ENCODE results near the gene CCT6A. TPM values are rescaled to one million over a fixed set of nuclear protein-coding genes. Genes with fewer than 3 reads are reported as not detected.

CCT6A gene
- polyA plus RNA-seq, 1 donor from 2014 or later: 275 TPM

- H3K27ac ChIP-seq (ENCODE audit: low read length): no peak overlapping the region
- no peaks in the 10 kb centered on the region for H3K27me3 ChIP-seq (ENCODE audit: insufficient read depth, low read depth, low read length)
- H3K36me3 ChIP-seq (ENCODE audit: insufficient read depth, low read length): no peaks in the 10 kb centered on the region
- no peaks in the 10 kb centered on the region for H4K20me1 ChIP-seq (ENCODE audit: insufficient read depth)
- no peaks in the 10 kb centered on the region for H3K9me3 ChIP-seq (ENCODE audit: low read length)
- no peak overlapping the region for H3K9ac ChIP-seq (ENCODE audit: low read length)
- no peaks in the 10 kb centered on the region for H3F3A ChIP-seq (ENCODE audit: insufficient read depth, low read length, poor library complexity, severe bottlenecking)
- no peak overlapping the region for H3K4me3 ChIP-seq (ENCODE audit: low read length)
- H2AFZ ChIP-seq (ENCODE audit: low read depth, low read length): no peak overlapping the region
- TF ChIP-seq RAD21 (conservative IDR thresholded peaks at IDR 0.05): no peak
- no peak for TF ChIP-seq MXI1 (conservative IDR thresholded peaks at IDR 0.05; ENCODE audit: poor library complexity, severe bottlenecking)
- no peak for TF ChIP-seq TAF1 (IDR thresholded peaks at IDR 0.05; ENCODE audit: low read depth)
- TF ChIP-seq, protein P1, sequence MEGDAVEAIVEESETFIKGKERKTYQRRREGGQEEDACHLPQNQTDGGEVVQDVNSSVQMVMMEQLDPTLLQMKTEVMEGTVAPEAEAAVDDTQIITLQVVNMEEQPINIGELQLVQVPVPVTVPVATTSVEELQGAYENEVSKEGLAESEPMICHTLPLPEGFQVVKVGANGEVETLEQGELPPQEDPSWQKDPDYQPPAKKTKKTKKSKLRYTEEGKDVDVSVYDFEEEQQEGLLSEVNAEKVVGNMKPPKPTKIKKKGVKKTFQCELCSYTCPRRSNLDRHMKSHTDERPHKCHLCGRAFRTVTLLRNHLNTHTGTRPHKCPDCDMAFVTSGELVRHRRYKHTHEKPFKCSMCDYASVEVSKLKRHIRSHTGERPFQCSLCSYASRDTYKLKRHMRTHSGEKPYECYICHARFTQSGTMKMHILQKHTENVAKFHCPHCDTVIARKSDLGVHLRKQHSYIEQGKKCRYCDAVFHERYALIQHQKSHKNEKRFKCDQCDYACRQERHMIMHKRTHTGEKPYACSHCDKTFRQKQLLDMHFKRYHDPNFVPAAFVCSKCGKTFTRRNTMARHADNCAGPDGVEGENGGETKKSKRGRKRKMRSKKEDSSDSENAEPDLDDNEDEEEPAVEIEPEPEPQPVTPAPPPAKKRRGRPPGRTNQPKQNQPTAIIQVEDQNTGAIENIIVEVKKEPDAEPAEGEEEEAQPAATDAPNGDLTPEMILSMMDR (IDR thresholded peaks at IDR 0.05; ENCODE audit: poor library complexity, severe bottlenecking): no peak
- TF ChIP-seq EP300 (conservative IDR thresholded peaks at IDR 0.05; ENCODE audit: poor library complexity, severe bottlenecking): no peak
- TF ChIP-seq REST (IDR thresholded peaks at IDR 0.05; ENCODE audit: borderline replicate concordance): no peak
- no peak for TF ChIP-seq SMC3 (conservative IDR thresholded peaks at IDR 0.05; ENCODE audit: poor library complexity)
- no peak for TF ChIP-seq EZH2 (IDR thresholded peaks at IDR 0.05; ENCODE audit: borderline replicate concordance, insufficient read depth, low read length, poor library complexity, severe bottlenecking)
- no peak for TF ChIP-seq POLR2AphosphoS5 (IDR thresholded peaks at IDR 0.05)
- H3K9me2 ChIP-seq (ENCODE audit: insufficient read depth, low read length): no peaks in the 10 kb centered on the region
- no peak overlapping the region for H3K4me2 ChIP-seq (ENCODE audit: low read length)
- no peaks in the 10 kb centered on the region for H3K79me2 ChIP-seq (replicated peaks; ENCODE audit: insufficient read depth, low read length)
Measured at GRCh38 chr7:56026538-56026937, 25.0 kb upstream of the CCT6A start.

GRCh38 chr7:56028942-56029630 is 22.5 kb upstream of the CCT6A start:
- no peak overlapping the region for H3K4me3 ChIP-seq (ENCODE audit: low read length)
- no peaks in the 10 kb centered on the region for H3K79me2 ChIP-seq (replicated peaks; ENCODE audit: insufficient read depth, low read length)
- H3K27me3 ChIP-seq (ENCODE audit: insufficient read depth, low read depth, low read length): no peaks in the 10 kb centered on the region
- no peaks in the 10 kb centered on the region for H4K20me1 ChIP-seq (ENCODE audit: insufficient read depth)
- H3K27ac ChIP-seq (ENCODE audit: low read length): no peak overlapping the region
- H3K9me3 ChIP-seq (ENCODE audit: low read length): no peaks in the 10 kb centered on the region
- no peaks in the 10 kb centered on the region for H3F3A ChIP-seq (ENCODE audit: insufficient read depth, low read length, poor library complexity, severe bottlenecking)
- H3K36me3 ChIP-seq (ENCODE audit: insufficient read depth, low read length): no peaks in the 10 kb centered on the region
- no peak overlapping the region for H3K9ac ChIP-seq (ENCODE audit: low read length)
- no peaks in the 10 kb centered on the region for H3K9me2 ChIP-seq (ENCODE audit: insufficient read depth, low read length)
- no peak overlapping the region for H3K4me2 ChIP-seq (ENCODE audit: low read length)
- H2AFZ ChIP-seq (ENCODE audit: low read depth, low read length): no peak overlapping the region
- TF ChIP-seq TAF1 (IDR thresholded peaks at IDR 0.05; ENCODE audit: low read depth) (no peak), SMC3 (conservative IDR thresholded peaks at IDR 0.05; ENCODE audit: poor library complexity) (no peak), REST (IDR thresholded peaks at IDR 0.05; ENCODE audit: borderline replicate concordance) (no peak), MXI1 (conservative IDR thresholded peaks at IDR 0.05; ENCODE audit: poor library complexity, severe bottlenecking) (no peak), POLR2AphosphoS5 (IDR thresholded peaks at IDR 0.05) (no peak), EP300 (conservative IDR thresholded peaks at IDR 0.05; ENCODE audit: poor library complexity, severe bottlenecking) (no peak), RAD21 (conservative IDR thresholded peaks at IDR 0.05) (no peak), EZH2 (IDR thresholded peaks at IDR 0.05; ENCODE audit: borderline replicate concordance, insufficient read depth, low read length, poor library complexity, severe bottlenecking) (no peak)
- TF ChIP-seq, protein P1 (IDR thresholded peaks at IDR 0.05; ENCODE audit: poor library complexity, severe bottlenecking): no peak

All from neural cell (in vitro differentiated cells).